Measurements from ENCODE around the gene TMEM178B.

GRCh38 chr7:141515941-141516340 lies 442.1 kb downstream of the TMEM178B start:
- TF ChIP-seq CTCF (IDR thresholded peaks at IDR 0.05 in 2 of 3, conservative IDR thresholded peaks at IDR 0.05 in 1 of 3; ENCODE audit: insufficient read depth in 2 of 3, low read depth in 1 of 3, low read length in 3 of 3): no peak
- TF ChIP-seq POLR2AphosphoS2 (IDR thresholded peaks at IDR 0.05; ENCODE audit: low read length): no peak
- TF ChIP-seq ZNF696 (CRISPR knock-in tag; conservative IDR thresholded peaks at IDR 0.05): no peak
- TF ChIP-seq DNMT1 (IDR thresholded peaks at IDR 0.05): no peak
- TF ChIP-seq CBX1 (IDR thresholded peaks at IDR 0.05; ENCODE audit: low read depth): no peak
- TF ChIP-seq ZNF584 (CRISPR knock-in tag; IDR thresholded peaks at IDR 0.05; ENCODE audit: low read depth): no peak
- TF ChIP-seq POLR2AphosphoS5 (IDR thresholded peaks at IDR 0.05; ENCODE audit: control insufficient read depth, insufficient read depth, low read depth, low read length): no peak
- no peak for TF ChIP-seq NFYB (IDR thresholded peaks at IDR 0.05; ENCODE audit: extremely low read depth, insufficient read length)
- TF ChIP-seq, protein P1, sequence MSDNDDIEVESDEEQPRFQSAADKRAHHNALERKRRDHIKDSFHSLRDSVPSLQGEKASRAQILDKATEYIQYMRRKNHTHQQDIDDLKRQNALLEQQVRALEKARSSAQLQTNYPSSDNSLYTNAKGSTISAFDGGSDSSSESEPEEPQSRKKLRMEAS (CRISPR knock-in tag; IDR thresholded peaks at IDR 0.05): no peak
- TF ChIP-seq ARID3A (IDR thresholded peaks at IDR 0.05; ENCODE audit: borderline replicate concordance, low read depth, low read length): no peak
- TF ChIP-seq ZBED1 (IDR thresholded peaks at IDR 0.05): no peak
- TF ChIP-seq ESRRA (IDR thresholded peaks at IDR 0.05; ENCODE audit: borderline replicate concordance, low read depth): no peak
- no peak for TF ChIP-seq ZEB2 (IDR thresholded peaks at IDR 0.05)
- TF ChIP-seq CHD2 (IDR thresholded peaks at IDR 0.05; ENCODE audit: low read depth, low read length): no peak
